OCI-LY7 (cell line): ENCODE measurements around the gene GPC2. TPM values are rescaled to one million over a fixed set of nuclear protein-coding genes. Genes with fewer than 3 reads are reported as not detected.
"Not testable (repeated sequence)": the region's sequence is repeated elsewhere in the genome, so short reads cannot be mapped to it uniquely, and the experiment has no call there.

ENCODE experiments used
- Bru-seq: library from RNA; stranded (reverse); fragments of 400-500 nt; gene quantifications from one replicate; lab custom pipeline; 2021; lab: Mats Ljungman, UMichigan
- BruChase-seq, 2 experiments: library from RNA; stranded (reverse); fragments of 400-500 nt; gene quantifications; one replicate each; lab custom pipeline; 2021; lab: Mats Ljungman, UMichigan
- BruUV-seq: library from RNA; stranded (reverse); fragments of 400-500 nt; replicated peaks from 2 replicates; lab custom pipeline; 2021; lab: Mats Ljungman, UMichigan
- CTCF ChIA-PET: fragments of 300-600 bp; sonication (Branson Sonifier 250); formaldehyde crosslinking; loops from one replicate; lab custom pipeline; 2022; ENCODE audit warnings: antibody characterized with exemption; ENCODE audit not compliant: unreplicated experiment; lab: Charles Lee
- POLR2A ChIA-PET: fragments of 300-600 bp; sonication (Branson Sonifier 250); formaldehyde crosslinking; loops from one replicate; lab custom pipeline; 2022; ENCODE audit warnings: antibody characterized with exemption; lab: Charles Lee
- DNase-seq: peaks from one replicate; pipeline ENCODE4 v3.0.0-alpha.2; 2015; ENCODE audit warnings: low spot score
- H2AFZ ChIP-seq: fragments of 200-600 bp; sonication (generic), shearing (Covaris generic); 2 replicates; pipeline ENCODE4 v1.6.1; 2014; ENCODE audit warnings: mild to moderate bottlenecking, antibody characterized with exemption, low read length, moderate library complexity
- H3K27ac ChIP-seq: fragments of 200-600 bp; sonication (generic); 2 replicates; pipeline ENCODE4 v1.5.1; 2014; ENCODE audit warnings: mixed run types, low read depth, mild to moderate bottlenecking, moderate library complexity, low read length, inconsistent platforms; ENCODE audit not compliant: poor library complexity, severe bottlenecking
- H3K36me3 ChIP-seq: fragments of 200-600 bp; sonication (generic); 2 replicates; pipeline ENCODE4 v1.6.1; 2014; ENCODE audit warnings: mild to moderate bottlenecking, antibody characterized with exemption, low read length, moderate library complexity, mixed read lengths; ENCODE audit not compliant: insufficient read depth
- H3K4me1 ChIP-seq: fragments of 200-600 bp; sonication (generic); 2 replicates; pipeline ENCODE4 v1.5.1; 2014; ENCODE audit warnings: mild to moderate bottlenecking, low read length; ENCODE audit not compliant: insufficient read depth, poor library complexity, severe bottlenecking
- H3K4me2 ChIP-seq: fragments of 200-600 bp; sonication (generic); 2 replicates; pipeline ENCODE4 v1.6.1; 2014; ENCODE audit warnings: mild to moderate bottlenecking, low read length
- H3K4me3 ChIP-seq: fragments of 200-600 bp; sonication (generic); 2 replicates; pipeline ENCODE4 v1.5.1; 2014; ENCODE audit warnings: mild to moderate bottlenecking, low read depth, low read length; ENCODE audit not compliant: poor library complexity, severe bottlenecking
- H3K79me2 ChIP-seq: fragments of 200-600 bp; sonication (generic); 2 replicates; pipeline ENCODE4 v1.6.1; 2016; ENCODE audit warnings: low read depth, mild to moderate bottlenecking, low read length, moderate library complexity, mixed read lengths; ENCODE audit not compliant: insufficient read depth
- H3K9me2 ChIP-seq: fragments of 200-600 bp; sonication (generic); 2 replicates; pipeline ENCODE4 v1.6.1; 2016; ENCODE audit warnings: mild to moderate bottlenecking, low read length, mixed read lengths; ENCODE audit not compliant: insufficient read depth
- H3K9me3 ChIP-seq: fragments of 200-600 bp; sonication (generic); 2 replicates; pipeline ENCODE4 v1.6.1; 2014; ENCODE audit warnings: mild to moderate bottlenecking, mixed run types, low read length, mixed read lengths
- H4K20me1 ChIP-seq: fragments of 200-600 bp; sonication (generic); 2 replicates; pipeline ENCODE4 v1.6.1; 2014; ENCODE audit warnings: mild to moderate bottlenecking, antibody characterized with exemption, low read length, moderate library complexity, mixed read lengths; ENCODE audit not compliant: insufficient read depth
- EZH2phosphoT487 ChIP-seq: fragments of 200-600 bp; sonication (generic); IDR thresholded peaks from 2 replicates; pipeline ENCODE4 v1.6.1; 2018; ENCODE audit warnings: low read depth, borderline replicate concordance, mild to moderate bottlenecking, mixed run types, antibody characterized with exemption, low read length, moderate library complexity, mixed read lengths
- intact Hi-C: fragments of 100-400 bp; cut with micrococcal nuclease; formaldehyde crosslinking; loops from one replicate; pipeline ENCODE4 v1.10.0; 2022; ENCODE audit not compliant: unreplicated experiment
- long read RNA-seq: library from polyadenylated mRNA; stranded (forward); transcript quantifications from one replicate; pipeline ENCODE4 v2.0.0, GENCODE V29; 2022
- total RNA-seq, 2 experiments: library from RNA; depleted of rRNA in 1 of 2; stranded (reverse); fragments of >200 nt in 1 of 2; shearing (Covaris generic) in 1 of 2; gene quantifications; 2 replicates each; pipeline ENCODE4 v1.2.3, GENCODE V29; 2014 to 2022
- TF ChIP-seq, protein P1 (sequence below): fragments of 200-600 bp; sonication (generic); conservative IDR thresholded peaks from 2 replicates; pipeline ENCODE4 v1.5.1; 2014; ENCODE audit warnings: mild to moderate bottlenecking, antibody characterized with exemption, low read length, moderate library complexity, mixed read lengths

GPC2 gene, protein sequence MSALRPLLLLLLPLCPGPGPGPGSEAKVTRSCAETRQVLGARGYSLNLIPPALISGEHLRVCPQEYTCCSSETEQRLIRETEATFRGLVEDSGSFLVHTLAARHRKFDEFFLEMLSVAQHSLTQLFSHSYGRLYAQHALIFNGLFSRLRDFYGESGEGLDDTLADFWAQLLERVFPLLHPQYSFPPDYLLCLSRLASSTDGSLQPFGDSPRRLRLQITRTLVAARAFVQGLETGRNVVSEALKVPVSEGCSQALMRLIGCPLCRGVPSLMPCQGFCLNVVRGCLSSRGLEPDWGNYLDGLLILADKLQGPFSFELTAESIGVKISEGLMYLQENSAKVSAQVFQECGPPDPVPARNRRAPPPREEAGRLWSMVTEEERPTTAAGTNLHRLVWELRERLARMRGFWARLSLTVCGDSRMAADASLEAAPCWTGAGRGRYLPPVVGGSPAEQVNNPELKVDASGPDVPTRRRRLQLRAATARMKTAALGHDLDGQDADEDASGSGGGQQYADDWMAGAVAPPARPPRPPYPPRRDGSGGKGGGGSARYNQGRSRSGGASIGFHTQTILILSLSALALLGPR
- total RNA-seq (2014; rRNA removed; shearing (Covaris generic)) (20.2 and 33.2 TPM in 2 replicates), total RNA-seq (2022) (23.2 and 31.7 TPM in 2 replicates), Bru-seq, nascent RNA (percentile 52 among the genes with signal in this experiment), BruChase-seq, experiment 1, labeled RNA remaining after a 6-hour chase (percentile 61 among the genes with signal in this experiment), BruChase-seq, experiment 2, labeled RNA remaining after a 2-hour chase (percentile 58 among the genes with signal in this experiment)
- long read RNA-seq, partial matches to known transcripts: 0 of 8 reads
- long read RNA-seq, other reads (novel, unspliced or antisense): 7 of 8 reads

DNA sequence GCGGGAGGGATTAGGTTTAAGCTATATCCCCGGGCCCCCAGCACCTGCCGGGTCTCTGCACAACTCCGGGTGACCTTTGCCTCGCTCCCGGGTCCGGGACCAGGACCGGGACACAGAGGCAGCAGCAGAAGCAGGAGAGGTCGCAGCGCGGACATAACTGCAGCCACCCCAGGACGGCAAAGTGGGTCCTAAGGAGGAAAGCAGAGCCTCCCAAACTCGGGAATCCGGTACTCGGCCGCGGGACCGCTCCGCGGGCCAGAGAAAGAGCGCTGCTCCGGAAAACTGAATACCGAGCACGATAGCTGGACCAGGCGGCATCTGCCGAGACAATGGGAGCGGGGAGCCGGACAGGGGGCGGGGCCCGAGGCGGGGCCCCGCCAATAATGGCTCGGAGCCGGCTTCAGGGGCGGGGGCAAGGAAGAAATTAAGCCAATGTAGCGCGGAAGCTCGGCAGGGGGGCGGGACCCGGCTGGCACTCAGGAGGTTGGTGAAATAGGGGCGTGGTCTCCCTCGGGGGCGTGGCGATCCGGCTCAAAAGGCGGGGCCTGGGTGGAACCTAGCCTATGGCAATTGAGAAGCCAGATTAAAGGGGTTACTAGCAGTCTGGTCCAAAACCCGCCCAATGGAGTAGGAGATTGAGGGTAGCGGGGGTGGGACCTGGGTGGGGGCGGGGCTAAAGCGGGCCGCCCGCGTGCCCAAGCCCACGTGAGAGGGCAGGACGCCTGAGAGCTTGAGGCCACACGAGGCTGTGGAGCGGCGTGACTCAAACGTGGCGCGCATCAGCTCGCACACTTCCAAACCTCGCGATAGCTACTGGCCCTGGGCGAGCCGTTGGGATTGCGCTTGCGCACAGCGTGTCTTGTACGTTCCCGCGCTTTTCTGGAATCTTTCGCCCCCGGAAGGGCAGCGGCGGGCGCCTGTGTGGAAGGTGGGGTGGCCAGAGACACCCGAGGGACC lies at the start of gene GPC2, which contains the start of gene STAG3:
GPC2 (minus strand) TSS at position 337 of the 957 bp plus-strand sequence; CDS start at position 155, 182 bp downstream.
STAG3 (plus strand) TSS at position 874 of the 957 bp plus-strand sequence. CDS start 2,639 bp downstream, outside the sequence.
- Histone ChIP-seq H3K9me2 (no peaks in the 10 kb centered on the region), H3K4me3 (peak within 1 kb of the TSS; percentile 95), H3K4me1 (peaks cover 76% of the 10 kb centered on the region), H3K9me3 (no peaks in the 10 kb centered on the region), H3K4me2 (peak within 1 kb of the TSS; percentile 99), H3K79me2 (peaks cover 6% of the 10 kb centered on the region; the same call in 1 of the 2 replicates), H3K27ac (peak within 1 kb of the TSS; percentile 39), H4K20me1 (no peaks in the 10 kb centered on the region), H3K36me3 (peaks cover 9% of the 10 kb centered on the region; the same call in 1 of the 2 replicates), H2AFZ (peak within 1 kb of the TSS; percentile 56)
- DNase-seq: peak; percentile 98
- no peak for TF ChIP-seq EZH2phosphoT487
- TF ChIP-seq, protein P1, sequence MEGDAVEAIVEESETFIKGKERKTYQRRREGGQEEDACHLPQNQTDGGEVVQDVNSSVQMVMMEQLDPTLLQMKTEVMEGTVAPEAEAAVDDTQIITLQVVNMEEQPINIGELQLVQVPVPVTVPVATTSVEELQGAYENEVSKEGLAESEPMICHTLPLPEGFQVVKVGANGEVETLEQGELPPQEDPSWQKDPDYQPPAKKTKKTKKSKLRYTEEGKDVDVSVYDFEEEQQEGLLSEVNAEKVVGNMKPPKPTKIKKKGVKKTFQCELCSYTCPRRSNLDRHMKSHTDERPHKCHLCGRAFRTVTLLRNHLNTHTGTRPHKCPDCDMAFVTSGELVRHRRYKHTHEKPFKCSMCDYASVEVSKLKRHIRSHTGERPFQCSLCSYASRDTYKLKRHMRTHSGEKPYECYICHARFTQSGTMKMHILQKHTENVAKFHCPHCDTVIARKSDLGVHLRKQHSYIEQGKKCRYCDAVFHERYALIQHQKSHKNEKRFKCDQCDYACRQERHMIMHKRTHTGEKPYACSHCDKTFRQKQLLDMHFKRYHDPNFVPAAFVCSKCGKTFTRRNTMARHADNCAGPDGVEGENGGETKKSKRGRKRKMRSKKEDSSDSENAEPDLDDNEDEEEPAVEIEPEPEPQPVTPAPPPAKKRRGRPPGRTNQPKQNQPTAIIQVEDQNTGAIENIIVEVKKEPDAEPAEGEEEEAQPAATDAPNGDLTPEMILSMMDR: no peak
- intact Hi-C loops: no loop called here
- CTCF ChIA-PET: interaction anchor here (0.6 kb wide), 1 partner anchor 1928 kb away, joined by 3 read pairs; no protein-coding TSS in a partner anchor
- BruUV-seq: no TSS peak
- POLR2A ChIA-PET: interaction anchor here (1.0 to 1.5 kb wide), 4 partner anchors 13 to 41 kb away, joined by 3 to 8 read pairs (median 6); partner anchors contain the start of gene LAMTOR4

- BruUV-seq, H2AFZ ChIP-seq, CTCF ChIA-PET, H3K9me3 ChIP-seq, H3K9me2 ChIP-seq, DNase-seq, H4K20me1 ChIP-seq, POLR2A ChIA-PET: not testable (repeated sequence)
- Histone ChIP-seq H3K36me3 (peaks cover 77% of the 10 kb centered on the region), H3K4me1 (peaks cover 81% of the 10 kb centered on the region), H3K79me2 (peaks cover 52% of the 10 kb centered on the region), H3K27ac (peak overlapping the region; percentile 96), H3K4me2 (peak overlapping the region; percentile 93), H3K4me3 (peak overlapping the region; percentile 92)
- intact Hi-C loops: loop anchor here (5.0 kb wide), 1 partner anchor 78 kb away; the partner anchor contains the start of gene LAMTOR4
Observed at GRCh38 chr7:100224891-100225290, 47.7 kb upstream of the GPC2 start.

DNA sequence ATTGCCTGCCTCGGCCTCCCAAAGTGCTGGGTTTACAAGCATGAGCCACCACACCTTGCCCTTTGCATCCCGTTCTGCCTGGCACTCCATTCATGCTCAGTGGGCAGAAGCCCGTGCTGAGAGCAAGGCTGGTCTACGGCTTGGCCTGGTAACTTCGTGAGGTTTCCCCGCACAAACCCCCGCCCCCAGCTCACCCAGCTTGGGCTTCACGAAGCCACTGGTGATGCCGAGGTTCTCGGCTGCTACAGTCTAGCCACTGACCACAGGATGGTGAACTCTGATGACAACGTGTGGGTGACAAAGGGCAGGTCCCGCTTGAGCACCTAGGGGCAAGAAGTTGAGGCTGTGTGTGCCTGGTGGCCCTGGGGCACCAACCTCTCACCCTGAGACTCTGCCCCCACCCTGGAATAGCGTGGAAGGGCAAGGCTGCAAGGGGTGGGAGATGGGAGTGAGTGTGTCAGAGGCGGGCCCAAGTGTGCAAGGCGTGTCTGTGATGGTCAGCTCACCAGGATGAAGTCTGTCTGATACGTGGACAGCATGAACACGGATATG lies 46.3 kb upstream of the GPC2 start:
- intact Hi-C loops: loop anchor here (5.0 kb wide), 1 partner anchor 76 kb away; the partner anchor contains the start of gene LAMTOR4
- POLR2A ChIA-PET: interaction anchor here (0.6 to 3.8 kb wide), 3 partner anchors 23 to 141 kb away, joined by 4 to 15 read pairs (median 8); no protein-coding TSS in a partner anchor

More for the DNA sequence above, 46.3 kb upstream of the GPC2 start:
- BruUV-seq, H3K9me3 ChIP-seq, H2AFZ ChIP-seq, CTCF ChIA-PET, H3K9me2 ChIP-seq, DNase-seq, H4K20me1 ChIP-seq: not testable (repeated sequence)
- Histone ChIP-seq H3K36me3 (peaks cover 78% of the 10 kb centered on the region), H3K4me1 (peaks cover 82% of the 10 kb centered on the region), H3K4me2 (peak overlapping the region; percentile 93), H3K4me3 (peak overlapping the region; percentile 92), H3K27ac (peak overlapping the region; percentile 96), H3K79me2 (peaks cover 62% of the 10 kb centered on the region)
